Measurements from ENCODE around the gene EVX1.

Gene EVX1

GRCh38 chr7:27205325-27206280 lies 37.0 kb upstream of the EVX1 start:
- no peak for DNase-seq

- DNase-seq = no peak
These were observed 35.1 kb upstream of the EVX1 start for GRCh38 chr7:27207348-27207985.

GRCh38 chr7:27208998-27209397 lies 33.6 kb upstream of the EVX1 start:
- no peak for DNase-seq

GRCh38 chr7:27209933-27210440 lies 32.6 kb upstream of the EVX1 start:
- DNase-seq = no peak

- DNase-seq = no peak
These were observed 32.0 kb upstream of the EVX1 start for GRCh38 chr7:27210441-27211083.

- DNase-seq = no peak
These were observed 31.5 kb upstream of the EVX1 start for GRCh38 chr7:27211084-27211446.

- no peak for DNase-seq
These were observed 30.8 kb upstream of the EVX1 start for GRCh38 chr7:27211764-27212204.

GRCh38 chr7:27212497-27213432 lies 29.8 kb upstream of the EVX1 start:
- DNase-seq = no peak

GRCh38 chr7:27213433-27214238 lies 29.0 kb upstream of the EVX1 start:
- no peak for DNase-seq

- DNase-seq = no peak
These were observed 28.2 kb upstream of the EVX1 start for GRCh38 chr7:27214239-27214950.

- no peak for DNase-seq
These were observed 27.2 kb upstream of the EVX1 start for GRCh38 chr7:27215356-27215755.

GRCh38 chr7:27217951-27218350 lies 24.7 kb upstream of the EVX1 start:
- no peak for DNase-seq

GRCh38 chr7:27219821-27220220 lies 22.8 kb upstream of the EVX1 start:
- DNase-seq = no peak

- no peak for DNase-seq
These were observed 22.1 kb upstream of the EVX1 start for GRCh38 chr7:27220440-27220955.

GRCh38 chr7:27221201-27221797 lies 21.3 kb upstream of the EVX1 start:
- DNase-seq = no peak

- DNase-seq = no peak
These were observed 18.5 kb upstream of the EVX1 start for GRCh38 chr7:27223941-27224575.

GRCh38 chr7:27224983-27225934 lies 17.3 kb upstream of the EVX1 start:
- DNase-seq = no peak

- no peak for DNase-seq
These were observed 13.2 kb upstream of the EVX1 start for GRCh38 chr7:27229448-27229847.

All from SIG-M5 (cell line).